Right renal pelvis (tissue), 4 donors: ENCODE data around the gene DPP4. TPM values are rescaled to one million over a fixed set of nuclear protein-coding genes. Genes with fewer than 3 reads are reported as not detected.

Experiments used
- DNase-seq, 4 donors: peaks; one replicate each; pipeline ENCODE4 v3.0.0-alpha.2; 2013; ENCODE audit warnings: low read depth in 4 of 4, low spot score in 3 of 4, missing footprints in 1 of 4
- polyA plus RNA-seq, 4 donors: library from polyadenylated mRNA; unstranded; fragments of 120-200 nt; gene quantifications; one replicate each; pipeline ENCODE4 v1.2.1, GENCODE V29; 2013; ENCODE audit not compliant: insufficient read length in 4 of 4

DPP4 gene
- polyA plus RNA-seq, 4 donors: 89.9 to 151 (median 142) TPM

DNA sequence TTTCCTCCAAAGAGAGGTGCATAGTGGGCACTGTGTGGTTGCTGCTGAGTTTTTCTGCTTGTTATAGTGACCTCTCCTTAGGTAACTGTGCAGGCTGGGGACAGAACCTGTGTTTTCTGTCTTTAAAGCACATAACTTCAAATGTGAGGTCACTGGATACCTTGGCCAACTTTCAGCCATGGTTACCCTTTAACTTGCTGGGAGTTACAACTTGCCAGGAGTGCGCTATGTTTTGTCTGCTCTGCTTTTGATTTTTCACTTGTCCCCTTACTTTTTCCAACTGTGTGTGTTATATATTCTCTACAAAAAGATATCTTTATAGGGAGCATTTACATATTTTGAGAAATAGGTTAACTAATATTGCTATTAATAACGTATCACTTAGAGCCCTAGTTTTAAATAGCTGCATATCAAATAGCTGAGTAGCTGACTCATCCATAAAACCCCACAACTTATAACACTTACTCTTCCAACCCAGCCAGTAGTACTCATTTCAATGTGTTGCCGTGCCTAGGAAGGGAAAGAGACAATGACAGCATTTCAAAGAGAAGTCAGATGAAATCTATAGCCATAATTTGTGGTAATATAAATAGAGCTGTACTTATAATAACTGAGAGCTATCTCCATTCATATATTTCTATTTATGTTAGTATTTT is 51.6 kb downstream of the DPP4 start:
- DNase-seq: no peak

DNA sequence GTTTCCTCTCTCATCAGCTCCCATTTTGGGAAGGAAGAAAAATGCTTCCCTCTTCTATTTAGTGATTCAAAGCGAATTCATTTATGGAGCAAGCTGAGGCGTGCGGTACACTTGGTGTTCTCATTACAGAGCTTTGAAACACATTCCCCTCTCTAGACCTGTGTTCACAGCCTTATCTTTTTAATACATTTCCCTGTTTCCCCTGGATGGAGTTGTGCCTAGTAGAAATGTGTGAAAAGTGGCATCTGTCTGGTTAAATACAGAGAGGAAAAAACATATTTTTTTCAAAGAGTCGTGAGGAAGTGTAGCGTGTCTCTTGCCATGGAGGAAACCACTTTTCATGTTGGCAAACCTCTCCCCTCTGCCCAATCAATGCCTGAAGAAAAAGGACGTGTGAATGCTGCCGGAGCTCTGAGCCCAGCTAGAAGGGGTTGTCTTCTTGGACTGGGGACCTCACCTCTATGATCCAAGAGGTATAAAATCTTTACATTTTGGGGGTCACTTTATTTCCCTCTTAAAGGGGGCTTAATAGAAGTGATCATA is 52.4 kb downstream of the DPP4 start:
- no peak for DNase-seq

DNA sequence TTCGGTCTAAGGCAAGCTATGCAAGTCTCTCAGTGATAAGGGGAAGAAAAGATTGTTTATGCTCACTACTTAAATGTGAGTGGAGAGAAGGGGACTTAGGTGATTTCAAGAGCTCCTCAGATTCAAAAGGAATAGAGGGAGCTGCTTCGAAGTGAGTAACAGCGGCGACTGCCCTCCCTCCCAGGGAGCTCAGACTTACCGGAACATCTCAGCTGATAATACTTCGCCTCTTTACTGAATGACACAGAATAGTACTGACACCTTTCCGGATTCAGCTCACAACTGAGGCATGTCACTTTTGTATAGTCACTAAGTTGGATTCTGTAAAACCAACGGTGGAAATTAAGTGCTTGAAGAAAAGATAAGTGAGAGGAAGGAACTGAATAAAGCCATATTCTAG is 55.5 kb downstream of the DPP4 start:
- no peak for DNase-seq

DNA sequence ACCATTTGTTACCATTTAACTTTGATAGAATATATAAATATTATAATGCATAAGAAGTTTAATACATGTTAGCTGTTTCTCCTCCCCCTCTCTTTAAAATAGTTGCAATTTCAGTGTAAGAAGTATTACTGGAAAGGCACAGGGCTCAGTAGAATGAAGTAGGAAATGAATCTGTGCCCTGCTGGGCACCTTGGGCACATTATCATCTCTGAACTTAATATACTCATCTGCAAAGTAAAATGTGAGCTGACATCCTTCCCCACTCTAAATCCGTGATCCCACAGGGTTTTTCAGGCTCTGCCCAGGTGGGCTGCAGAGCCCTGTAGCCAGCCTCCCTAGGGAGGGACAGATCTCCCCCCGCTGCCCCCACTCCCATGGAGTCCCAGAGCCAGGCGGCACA is 56.8 kb downstream of the DPP4 start:
- no peak for DNase-seq

DNA sequence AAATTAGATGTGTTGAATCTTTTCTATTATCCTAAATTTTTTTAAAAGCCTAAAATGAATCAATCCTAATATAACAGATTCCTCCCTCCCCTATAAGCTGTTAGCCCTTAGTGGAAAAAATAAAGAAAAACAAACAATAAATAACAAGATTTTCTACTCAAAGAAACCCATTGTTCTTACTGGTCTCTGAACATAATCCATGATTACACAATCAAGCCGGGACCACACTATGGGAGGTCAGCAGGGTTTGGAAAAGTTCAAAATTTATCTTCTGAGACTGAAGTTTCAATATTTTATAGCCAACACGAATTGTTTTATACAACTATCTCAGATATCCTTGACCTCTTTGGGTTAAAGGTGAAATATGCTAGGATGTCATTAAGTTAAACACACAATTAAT is 57.9 kb downstream of the DPP4 start:
- DNase-seq: no peak

DNA sequence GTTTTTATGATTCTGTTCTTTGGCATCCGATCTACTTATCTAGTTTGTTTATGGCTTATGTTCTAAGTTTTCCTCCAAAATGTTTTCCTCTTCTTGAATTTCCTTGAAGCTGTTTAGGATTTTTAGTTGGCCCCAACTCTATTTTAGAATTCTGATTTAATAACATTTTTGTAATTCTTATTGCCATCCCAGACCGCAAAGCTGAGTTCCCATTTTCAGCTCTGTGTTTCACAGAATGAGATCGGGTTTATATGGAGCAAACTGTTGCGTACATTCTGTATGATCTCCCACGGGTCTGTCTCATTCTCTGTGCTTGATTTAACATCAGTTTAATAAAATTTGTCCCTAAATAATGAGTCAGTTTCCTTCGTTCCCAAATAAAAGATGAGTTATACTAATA is 59.3 kb downstream of the DPP4 start:
- DNase-seq: no peak

DNA sequence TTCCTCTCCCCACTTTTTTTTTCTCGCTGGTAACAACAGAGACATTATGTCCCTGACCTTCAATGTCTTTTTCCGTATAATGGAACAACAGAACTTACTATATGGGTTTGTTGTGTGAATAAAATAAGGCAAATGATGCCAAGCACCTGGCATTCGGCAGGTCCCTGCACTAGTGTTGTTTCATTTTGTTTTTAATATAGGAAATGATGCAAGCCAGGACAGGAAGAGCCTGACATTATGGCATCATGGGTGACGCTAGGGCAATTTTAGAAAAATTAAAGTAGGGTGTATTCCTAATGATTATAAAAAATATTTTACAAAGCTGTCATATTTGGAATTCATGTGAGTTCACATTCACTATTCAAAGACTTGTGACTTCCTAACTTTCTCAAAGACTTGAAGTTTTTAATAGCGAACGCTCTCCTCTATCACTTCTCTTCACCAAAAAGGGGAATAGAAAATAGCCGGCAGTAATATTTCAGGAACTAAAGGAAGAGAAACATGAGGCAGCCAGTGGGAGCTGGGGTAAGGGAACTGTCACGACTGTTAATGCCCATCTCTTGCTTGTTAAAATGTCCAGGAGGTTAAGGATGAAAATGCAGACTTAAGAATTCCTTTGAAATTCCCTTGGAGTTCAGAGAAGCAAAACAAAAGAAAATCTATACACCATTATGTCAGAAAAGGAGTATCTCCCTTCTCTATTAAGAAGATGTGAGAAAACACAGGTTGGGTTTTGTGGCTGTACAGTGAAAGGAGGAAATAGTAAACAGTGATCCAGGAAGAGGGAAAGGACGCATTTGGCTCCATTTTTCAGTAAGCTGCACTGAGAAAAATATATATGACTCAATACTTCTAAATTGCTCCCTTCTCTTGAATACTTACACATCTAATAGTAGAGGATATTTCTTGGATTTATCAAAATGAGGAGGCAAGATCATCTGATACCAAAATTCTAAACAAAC is 60.2 kb downstream of the DPP4 start:
- DNase-seq: no peak

DNA sequence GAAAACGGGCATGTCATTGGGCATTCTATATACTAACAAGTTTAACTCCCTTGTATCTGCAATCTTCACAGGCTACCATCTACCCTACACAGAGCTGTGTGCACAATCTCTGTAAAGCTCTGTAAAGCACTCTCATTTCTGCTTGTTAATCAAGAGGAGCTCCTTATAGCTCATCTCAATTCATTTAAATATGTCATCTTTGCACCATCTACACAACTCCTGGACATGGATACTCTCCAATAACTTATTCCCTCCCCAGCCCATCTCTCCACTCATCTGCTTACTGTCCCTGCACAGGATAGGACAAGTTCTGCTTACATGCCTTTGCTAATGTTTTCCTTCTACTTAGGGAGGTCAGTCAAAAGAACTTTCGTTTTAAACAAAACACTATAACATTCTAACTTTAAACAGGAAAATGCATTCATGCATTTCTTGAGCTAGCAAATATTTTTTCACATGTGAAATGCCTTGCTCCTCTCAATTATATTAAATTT is 61.4 kb downstream of the DPP4 start:
- DNase-seq: no peak

DNA sequence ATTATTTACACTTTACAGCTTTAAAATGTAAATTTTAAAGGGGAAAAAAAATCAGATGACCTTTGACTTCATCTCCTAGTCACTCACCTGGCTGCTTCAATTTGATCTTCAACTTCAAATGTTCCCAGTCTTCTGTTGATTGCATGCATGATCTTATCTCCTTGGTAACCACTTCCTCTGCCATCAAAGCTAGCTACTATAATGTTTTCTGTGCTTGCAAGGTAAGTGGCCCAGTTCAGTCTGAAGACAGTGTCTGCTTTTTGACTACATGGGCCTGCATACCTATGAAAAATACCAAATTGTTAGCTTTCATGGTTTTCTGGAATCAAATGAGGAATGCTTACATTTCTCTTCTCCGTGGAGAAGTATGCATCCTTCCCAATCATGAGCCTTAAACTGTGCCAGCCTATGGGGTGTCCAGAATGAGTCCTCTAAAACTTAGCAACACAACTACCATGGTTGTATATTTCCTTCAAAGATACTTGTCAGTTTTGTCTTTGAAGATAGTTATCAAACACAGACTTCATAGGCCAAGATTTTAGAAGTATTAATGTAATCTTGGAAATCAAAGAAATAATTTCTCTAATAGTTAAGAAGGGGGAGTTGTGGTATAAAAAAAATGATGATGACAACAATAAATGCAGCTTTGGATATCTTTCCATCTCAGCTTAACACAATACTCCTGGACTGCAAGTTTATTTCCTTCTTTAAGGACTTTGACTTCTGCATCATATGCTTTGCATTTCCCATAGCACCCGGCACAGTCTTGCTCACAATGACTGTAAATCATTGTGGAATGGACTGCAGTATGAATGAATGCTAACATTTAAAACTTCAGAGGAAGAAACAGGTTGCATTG is 62.1 kb downstream of the DPP4 start:
- no peak for DNase-seq

DNA sequence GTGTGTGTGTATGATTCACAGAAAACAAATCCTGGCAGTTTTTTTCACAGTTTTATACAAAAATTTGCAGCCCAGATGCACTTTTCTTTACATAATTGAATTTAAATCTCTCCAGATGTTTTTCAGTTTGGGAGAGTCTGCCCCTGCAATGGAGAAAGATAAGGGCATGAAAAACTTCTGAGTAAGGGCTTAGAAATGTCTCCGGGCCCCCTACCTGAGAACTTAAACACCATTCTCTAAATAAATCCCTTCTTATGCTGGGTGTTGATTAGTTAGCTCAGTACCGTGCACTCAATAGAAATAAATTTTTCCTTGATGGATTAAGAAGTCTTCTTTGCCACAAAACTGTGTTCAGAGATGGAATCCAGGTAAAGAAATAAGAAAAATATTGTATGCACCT is 64.5 kb downstream of the DPP4 start:
- DNase-seq: no peak

DNA sequence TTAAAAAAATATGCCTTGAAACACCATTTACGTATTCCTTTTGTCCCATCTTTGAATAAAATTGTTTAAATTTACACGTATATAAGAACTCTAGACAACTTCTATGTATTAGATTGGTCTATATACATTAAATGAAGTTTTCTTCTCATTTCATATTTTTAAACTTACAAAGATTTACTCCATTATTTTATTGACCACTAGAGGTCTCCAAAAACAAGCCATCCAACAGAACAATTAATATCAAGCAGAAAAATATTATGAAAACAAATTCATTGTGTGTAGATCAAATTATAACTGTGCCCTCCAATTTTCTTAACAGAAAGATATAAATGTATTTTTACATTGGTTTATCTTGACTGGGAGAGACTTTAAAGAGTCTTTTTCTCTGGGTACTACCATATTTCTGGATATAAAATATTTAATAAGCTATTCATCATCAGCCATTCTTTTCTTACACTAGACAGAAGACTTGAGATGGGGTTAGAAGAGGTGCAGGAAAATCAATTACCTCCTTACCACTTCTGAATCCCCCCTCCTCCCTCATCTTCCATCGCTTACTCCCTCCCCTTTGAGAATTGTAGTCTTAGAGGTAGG is 66.5 kb downstream of the DPP4 start:
- DNase-seq: no peak

DNA sequence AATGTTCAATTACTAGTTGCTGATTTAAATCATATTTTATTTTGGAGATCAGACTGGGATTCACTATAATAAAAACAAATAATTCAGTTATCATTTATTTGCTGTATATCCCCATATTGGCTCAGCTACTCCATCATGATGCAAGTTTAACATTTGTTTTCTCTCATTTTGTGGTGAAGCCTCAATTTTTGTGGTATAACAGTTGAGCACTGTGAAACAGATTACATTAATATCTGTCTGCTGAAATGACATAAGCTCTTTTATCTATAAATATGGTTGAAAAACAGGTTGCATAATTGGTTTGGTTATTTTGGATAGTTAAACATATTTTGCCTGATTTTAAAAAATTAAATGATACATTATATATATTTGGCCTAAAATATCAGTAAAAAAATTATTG is 67.7 kb downstream of the DPP4 start:
- no peak for DNase-seq

DNA sequence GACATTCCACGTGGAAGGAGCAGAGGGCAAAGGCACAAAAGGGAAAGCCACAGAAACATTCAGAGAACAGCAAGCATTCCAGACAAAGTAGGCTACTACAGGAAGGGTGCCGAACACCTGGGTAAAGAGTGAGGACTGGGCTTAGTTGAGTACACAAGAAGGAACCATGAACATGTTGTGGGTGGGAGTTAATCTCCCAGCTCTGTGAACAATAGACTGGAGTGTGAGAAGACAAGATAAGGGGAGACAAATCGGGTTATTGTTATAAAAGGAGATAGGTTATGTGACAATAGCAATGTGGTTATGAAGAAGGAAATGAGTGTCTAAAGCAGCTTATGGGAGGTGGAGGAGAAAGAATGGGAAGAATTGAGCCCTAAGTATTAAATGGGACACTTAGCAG is 70.0 kb downstream of the DPP4 start:
- DNase-seq: no peak

DNA sequence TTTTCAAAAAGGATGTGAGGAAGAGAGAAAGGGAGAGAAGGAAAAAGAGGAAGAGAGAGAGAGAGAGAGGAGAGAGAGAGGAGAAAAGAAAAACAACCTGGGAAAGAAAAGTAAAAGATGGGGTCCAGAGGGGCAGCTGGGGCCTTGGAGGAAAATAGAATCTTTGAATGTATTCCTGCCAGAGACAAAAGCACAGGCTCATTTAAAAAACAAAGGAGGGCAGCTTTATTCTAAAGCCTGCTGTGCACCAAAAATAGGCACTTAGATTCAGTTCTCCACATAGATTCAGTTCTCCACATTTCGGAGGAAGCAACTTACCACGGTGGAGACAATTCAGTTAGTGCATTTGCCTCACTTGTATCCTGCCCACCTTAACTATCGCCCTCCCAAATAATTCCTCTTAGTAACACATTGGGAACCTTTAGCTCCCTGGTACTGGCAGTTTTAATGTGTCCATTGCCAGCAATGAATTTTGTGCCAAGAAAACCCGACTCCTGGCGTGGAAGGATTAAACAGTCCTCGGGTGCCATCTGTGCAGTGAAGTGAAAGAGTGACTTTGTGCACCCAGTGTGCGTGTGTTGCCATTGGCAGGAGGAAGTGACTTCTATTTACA is 71.3 kb downstream of the DPP4 start:
- no peak for DNase-seq

DNA sequence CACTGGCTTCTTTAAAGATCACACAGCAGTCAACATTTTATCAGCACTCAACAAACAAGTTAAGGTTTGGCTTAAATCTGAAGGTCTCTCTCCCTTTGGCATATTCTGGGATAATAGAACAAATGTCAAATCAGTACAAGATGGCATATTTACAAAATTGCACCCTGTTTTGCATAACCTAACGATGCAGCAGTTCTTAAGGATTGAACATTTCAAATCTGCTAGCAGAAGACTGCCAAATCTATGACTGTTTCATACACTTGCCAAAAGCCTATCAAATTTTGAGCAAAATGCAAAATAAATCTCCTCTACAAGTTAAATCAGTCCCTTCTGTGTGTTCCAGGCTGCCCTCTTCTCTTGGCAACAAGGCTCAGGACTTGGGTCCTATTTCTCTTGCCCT is 73.6 kb downstream of the DPP4 start:
- no peak for DNase-seq

DNA sequence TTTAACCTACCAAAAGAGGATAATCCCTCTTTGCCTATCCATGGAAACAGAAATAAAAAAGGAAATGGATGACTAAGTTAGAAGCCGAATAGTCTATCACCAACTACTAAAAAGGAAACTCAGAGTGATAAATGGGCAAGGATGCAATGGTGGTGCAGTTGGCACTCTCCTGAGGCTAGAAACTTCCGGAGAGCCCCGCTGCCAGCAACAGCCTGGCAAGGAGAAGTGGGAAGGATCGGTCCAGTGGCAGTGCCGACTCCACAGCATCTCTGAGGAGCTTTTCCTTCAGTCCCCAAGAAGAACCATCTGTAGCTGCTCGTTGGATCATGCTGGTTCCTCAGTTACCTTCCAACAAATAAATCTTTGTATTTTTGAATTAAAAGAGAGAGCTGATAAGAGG is 74.7 kb downstream of the DPP4 start:
- no peak for DNase-seq

DNA sequence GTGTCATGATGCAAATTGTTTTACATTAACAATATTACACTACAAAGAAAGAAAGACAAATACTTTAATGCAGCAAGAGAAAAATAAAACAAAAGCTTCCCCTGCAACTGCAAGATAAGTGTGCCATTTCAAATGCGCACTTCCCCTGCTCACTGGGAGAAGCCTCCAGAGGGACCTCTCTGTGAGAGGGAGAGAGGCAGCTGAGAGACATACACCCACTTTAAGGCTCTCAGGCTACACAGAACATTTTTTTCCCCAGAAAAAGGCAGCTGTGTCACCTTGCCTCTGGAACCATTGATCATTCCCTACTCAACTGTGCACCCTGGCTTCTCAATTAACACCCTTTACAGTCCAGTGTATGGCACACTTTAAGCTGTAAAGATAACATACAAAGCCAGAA is 75.2 kb downstream of the DPP4 start:
- no peak for DNase-seq

DNA sequence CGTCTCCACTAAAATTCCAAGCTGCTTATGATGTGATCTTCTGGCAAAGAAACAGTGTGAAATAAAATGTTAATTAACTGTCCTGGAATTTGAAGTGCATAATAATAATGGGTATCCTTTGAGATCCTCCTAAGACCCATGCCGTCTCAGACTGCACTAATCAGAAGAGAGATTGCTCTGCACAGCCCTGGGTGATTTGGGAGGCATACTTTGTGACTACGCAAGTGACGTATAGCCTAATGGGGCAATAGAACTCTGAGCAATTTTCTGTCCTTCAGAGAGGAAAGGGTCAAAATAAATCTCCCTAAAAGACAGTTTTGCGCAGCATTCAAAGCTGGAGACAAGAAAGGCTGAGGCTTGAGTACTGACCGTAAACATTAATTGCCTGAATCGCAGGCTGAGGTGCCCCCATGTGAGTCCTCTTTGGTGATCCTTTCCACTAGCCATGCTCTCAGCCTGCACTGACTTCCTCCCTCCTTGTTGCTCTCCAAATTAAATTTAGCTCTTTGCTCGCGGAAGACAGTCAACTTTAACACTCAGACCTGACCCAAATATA is 76.0 kb downstream of the DPP4 start:
- no peak for DNase-seq

DNA sequence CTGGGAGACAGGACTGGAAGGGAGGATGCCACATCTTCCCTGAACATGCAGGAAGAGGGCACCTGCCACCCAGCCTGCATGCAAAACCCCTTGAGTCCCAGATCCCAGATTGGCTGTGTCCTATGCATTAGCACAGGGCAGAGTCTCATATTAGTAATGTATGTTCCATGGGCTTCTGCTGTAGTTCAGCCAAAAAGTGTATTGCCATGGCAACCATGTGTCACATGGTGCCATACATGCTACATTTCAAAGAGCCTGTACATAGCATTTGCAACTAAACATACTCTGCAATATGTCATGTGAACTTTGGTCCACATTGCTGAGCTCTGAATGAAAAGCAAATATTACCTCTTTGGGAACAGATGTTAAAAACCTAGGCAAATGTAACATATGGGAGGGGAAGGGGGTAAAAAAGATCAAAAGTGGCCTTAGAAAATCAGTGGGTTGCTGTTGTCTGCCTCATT is 78.4 kb downstream of the DPP4 start:
- DNase-seq: no peak
